Measurements from ENCODE around the gene C11orf97. TPM values are rescaled to one million over a fixed set of nuclear protein-coding genes. Genes with fewer than 3 reads are reported as not detected.
A peak's percentile ranks its signal among the peaks of the same experiment; 100 is the strongest.

C11orf97 gene
- total RNA-seq, 1 donor from 2014 or later: not detected

DNA sequence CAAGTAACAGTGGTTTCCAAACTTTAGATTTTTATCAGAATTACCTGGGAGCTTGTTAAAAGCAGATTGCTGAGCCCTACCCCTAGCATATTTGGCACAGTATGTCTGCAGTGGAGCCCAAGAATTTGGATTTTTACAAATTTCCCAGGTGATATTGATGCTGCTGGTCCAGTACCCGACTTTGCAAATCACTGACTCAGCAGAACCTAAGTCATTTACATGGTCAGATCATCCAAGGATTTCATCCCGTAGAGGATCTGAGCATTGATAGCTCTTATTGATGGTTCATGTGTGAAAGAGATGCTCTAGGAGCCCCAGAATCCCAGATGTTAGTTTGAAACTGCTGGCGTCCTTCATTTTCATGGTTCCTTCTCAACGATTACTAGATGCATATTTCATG is 6.0 kb downstream of the C11orf97 start:
- Mint-ChIP-seq H3K4me1 (ENCODE audit: low read depth, unreplicated experiment) (no peaks in the 10 kb centered on the region), H3K9me3 (ENCODE audit: unreplicated experiment) (no peaks in the 10 kb centered on the region), H3K27ac (ENCODE audit: unreplicated experiment) (no peak overlapping the region), H3K36me3 (ENCODE audit: low read depth, unreplicated experiment) (no peaks in the 10 kb centered on the region), H3K4me3 (ENCODE audit: unreplicated experiment) (no peak overlapping the region), H3K27me3 (ENCODE audit: low read depth, unreplicated experiment) (peaks cover 2% of the 10 kb centered on the region)
- Histone ChIP-seq H3K4me2 (ENCODE audit: low read length) (no peak overlapping the region), H3K9me3 (ENCODE audit: insufficient read depth, low read depth, low read length) (no peaks in the 10 kb centered on the region), H4K20me1 (ENCODE audit: insufficient read depth, low read length) (no peaks in the 10 kb centered on the region), H3K27ac (ENCODE audit: low read depth, low read length) (no peak overlapping the region), H3K79me2 (ENCODE audit: insufficient read depth, low read length) (no peaks in the 10 kb centered on the region), H3K36me3 (ENCODE audit: insufficient read depth, low read length) (no peaks in the 10 kb centered on the region), H2AFZ (ENCODE audit: low read depth, low read length) (no peak overlapping the region), H3K4me1 (ENCODE audit: insufficient read depth, low read length) (no peaks in the 10 kb centered on the region), H3K27me3 (ENCODE audit: insufficient read depth, low read length) (peaks cover 12% of the 10 kb centered on the region), H3K9ac (ENCODE audit: low read length) (no peak overlapping the region), H3K4me3 (ENCODE audit: insufficient read depth, low read depth, low read length) (no peak overlapping the region)
- no peak for DNase-seq (ENCODE audit: low read depth)
- no peak for FAIRE-seq
- no peak for TF ChIP-seq EZH2 (IDR thresholded peaks at IDR 0.05; ENCODE audit: insufficient read depth, low read length)
- TF ChIP-seq, protein P1, sequence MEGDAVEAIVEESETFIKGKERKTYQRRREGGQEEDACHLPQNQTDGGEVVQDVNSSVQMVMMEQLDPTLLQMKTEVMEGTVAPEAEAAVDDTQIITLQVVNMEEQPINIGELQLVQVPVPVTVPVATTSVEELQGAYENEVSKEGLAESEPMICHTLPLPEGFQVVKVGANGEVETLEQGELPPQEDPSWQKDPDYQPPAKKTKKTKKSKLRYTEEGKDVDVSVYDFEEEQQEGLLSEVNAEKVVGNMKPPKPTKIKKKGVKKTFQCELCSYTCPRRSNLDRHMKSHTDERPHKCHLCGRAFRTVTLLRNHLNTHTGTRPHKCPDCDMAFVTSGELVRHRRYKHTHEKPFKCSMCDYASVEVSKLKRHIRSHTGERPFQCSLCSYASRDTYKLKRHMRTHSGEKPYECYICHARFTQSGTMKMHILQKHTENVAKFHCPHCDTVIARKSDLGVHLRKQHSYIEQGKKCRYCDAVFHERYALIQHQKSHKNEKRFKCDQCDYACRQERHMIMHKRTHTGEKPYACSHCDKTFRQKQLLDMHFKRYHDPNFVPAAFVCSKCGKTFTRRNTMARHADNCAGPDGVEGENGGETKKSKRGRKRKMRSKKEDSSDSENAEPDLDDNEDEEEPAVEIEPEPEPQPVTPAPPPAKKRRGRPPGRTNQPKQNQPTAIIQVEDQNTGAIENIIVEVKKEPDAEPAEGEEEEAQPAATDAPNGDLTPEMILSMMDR (IDR thresholded peaks at IDR 0.05; ENCODE audit: insufficient read depth, low read depth, low read length): no peak

DNA sequence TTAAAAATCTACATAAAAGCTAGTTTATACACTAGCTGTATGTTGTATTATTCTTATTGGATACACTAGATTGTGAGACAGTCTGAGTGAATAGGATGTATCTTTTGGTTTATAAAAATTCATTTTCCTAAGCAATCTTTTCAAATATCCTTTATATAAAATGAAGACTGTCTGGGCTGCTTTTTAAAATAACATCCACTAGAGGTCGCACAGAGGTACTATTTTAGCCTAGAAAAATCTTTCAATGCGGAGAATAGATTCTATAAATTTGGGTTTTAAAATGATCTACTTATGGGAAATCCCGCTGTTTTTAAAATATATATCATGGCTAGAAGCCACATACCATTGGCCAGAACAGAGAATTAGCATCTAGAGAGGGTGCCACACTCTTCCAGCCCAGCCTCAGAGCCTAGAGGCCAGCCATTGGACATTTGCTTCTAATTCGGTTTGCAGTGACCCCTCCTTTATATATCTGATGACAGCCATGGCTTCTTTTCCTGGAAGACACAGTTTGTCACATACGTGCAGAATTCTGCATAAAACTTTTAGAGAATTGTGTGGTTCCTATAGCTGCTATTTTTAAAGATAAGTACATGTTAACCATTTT is 7.3 kb downstream of the C11orf97 start:
- H3K4me3 Mint-ChIP-seq (ENCODE audit: unreplicated experiment): no peak overlapping the region
- H3K4me2 ChIP-seq (ENCODE audit: low read length): no peak overlapping the region
- FAIRE-seq: no peak

DNA sequence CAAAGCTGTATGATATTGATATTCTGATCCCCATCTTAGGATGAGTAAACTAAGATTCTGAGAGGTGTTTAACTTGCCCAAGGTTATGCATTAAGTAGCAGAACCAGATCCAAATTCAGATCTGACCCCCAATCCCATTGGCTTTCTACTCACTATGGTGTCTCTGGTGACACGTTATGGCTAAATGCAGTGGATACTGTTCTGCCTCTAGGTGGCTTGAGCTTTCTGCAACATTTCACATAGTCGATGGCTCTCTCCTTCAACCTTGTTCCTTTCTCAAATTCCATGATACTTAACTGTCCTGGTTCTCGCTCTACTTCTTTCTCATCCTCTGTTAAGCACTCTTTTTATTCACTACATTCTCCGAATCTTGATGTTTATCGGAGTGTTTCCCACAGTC is 9.4 kb downstream of the C11orf97 start:
- Histone ChIP-seq H3K9me3 (ENCODE audit: insufficient read depth, low read depth, low read length) (no peaks in the 10 kb centered on the region), H3K27ac (ENCODE audit: low read depth, low read length) (no peak overlapping the region), H2AFZ (ENCODE audit: low read depth, low read length) (no peak overlapping the region), H3K36me3 (ENCODE audit: insufficient read depth, low read length) (no peaks in the 10 kb centered on the region), H3K4me1 (ENCODE audit: insufficient read depth, low read length) (no peaks in the 10 kb centered on the region), H3K79me2 (ENCODE audit: insufficient read depth, low read length) (no peaks in the 10 kb centered on the region), H3K4me3 (ENCODE audit: insufficient read depth, low read depth, low read length) (no peak overlapping the region), H3K4me2 (ENCODE audit: low read length) (no peak overlapping the region), H3K27me3 (ENCODE audit: insufficient read depth, low read length) (peaks cover 6% of the 10 kb centered on the region), H3K9ac (ENCODE audit: low read length) (no peak overlapping the region), H4K20me1 (ENCODE audit: insufficient read depth, low read length) (no peaks in the 10 kb centered on the region)
- TF ChIP-seq EZH2 (IDR thresholded peaks at IDR 0.05; ENCODE audit: insufficient read depth, low read length): no peak
- TF ChIP-seq, protein P1 (IDR thresholded peaks at IDR 0.05; ENCODE audit: insufficient read depth, low read depth, low read length): peak; percentile 49
- Mint-ChIP-seq H3K27me3 (ENCODE audit: low read depth, unreplicated experiment) (peaks cover 2% of the 10 kb centered on the region), H3K4me1 (ENCODE audit: low read depth, unreplicated experiment) (peaks cover 10% of the 10 kb centered on the region), H3K9me3 (ENCODE audit: unreplicated experiment) (no peaks in the 10 kb centered on the region), H3K4me3 (ENCODE audit: unreplicated experiment) (no peak overlapping the region), H3K36me3 (ENCODE audit: low read depth, unreplicated experiment) (no peaks in the 10 kb centered on the region), H3K27ac (ENCODE audit: unreplicated experiment) (no peak overlapping the region)
- DNase-seq (ENCODE audit: low read depth): no peak
- peak; percentile 34 for FAIRE-seq

More for the DNA sequence above, 7.3 kb downstream of the C11orf97 start:
- H3K4me1 ChIP-seq (ENCODE audit: insufficient read depth, low read length): no peaks in the 10 kb centered on the region
- H3K9me3 Mint-ChIP-seq (ENCODE audit: unreplicated experiment): no peaks in the 10 kb centered on the region
- H3K4me1 Mint-ChIP-seq (ENCODE audit: low read depth, unreplicated experiment): no peaks in the 10 kb centered on the region
- H3K36me3 ChIP-seq (ENCODE audit: insufficient read depth, low read length): no peaks in the 10 kb centered on the region
- H3K27ac Mint-ChIP-seq (ENCODE audit: unreplicated experiment): no peak overlapping the region
- no peaks in the 10 kb centered on the region for H3K36me3 Mint-ChIP-seq (ENCODE audit: low read depth, unreplicated experiment)
- H3K4me3 ChIP-seq (ENCODE audit: insufficient read depth, low read depth, low read length): no peak overlapping the region
- no peaks in the 10 kb centered on the region for H3K9me3 ChIP-seq (ENCODE audit: insufficient read depth, low read depth, low read length)
- peaks cover 12% of the 10 kb centered on the region for H3K27me3 ChIP-seq (ENCODE audit: insufficient read depth, low read length)
- no peaks in the 10 kb centered on the region for H4K20me1 ChIP-seq (ENCODE audit: insufficient read depth, low read length)
- H3K27ac ChIP-seq (ENCODE audit: low read depth, low read length): no peak overlapping the region
- no peak overlapping the region for H3K9ac ChIP-seq (ENCODE audit: low read length)
- H3K79me2 ChIP-seq (ENCODE audit: insufficient read depth, low read length): no peaks in the 10 kb centered on the region
- no peak overlapping the region for H2AFZ ChIP-seq (ENCODE audit: low read depth, low read length)
- DNase-seq (ENCODE audit: low read depth): no peak
- peaks cover 2% of the 10 kb centered on the region for H3K27me3 Mint-ChIP-seq (ENCODE audit: low read depth, unreplicated experiment)
- TF ChIP-seq, protein P1 (IDR thresholded peaks at IDR 0.05; ENCODE audit: insufficient read depth, low read depth, low read length): peak; percentile 69
- TF ChIP-seq EZH2 (IDR thresholded peaks at IDR 0.05; ENCODE audit: insufficient read depth, low read length): no peak

Data from astrocyte (in vitro differentiated cells and primary cell).